GM12872 (cell line): ENCODE data around the gene CHRD.
A peak's percentile ranks its signal among the peaks of the same experiment; 100 is the strongest.

Source experiments
- CTCF ChIP-seq: IDR thresholded peaks from 3 replicates; pipeline ENCODE4 v1.5.1; 2011; ENCODE audit warnings: low read depth, mild to moderate bottlenecking, low read length, moderate library complexity; ENCODE audit not compliant: insufficient read depth

Gene CHRD

GRCh38 chr3:184360070-184360928 lies 19.6 kb upstream of the CHRD start:
- no peak for TF ChIP-seq CTCF

GRCh38 chr3:184360929-184361531 lies 18.8 kb upstream of the CHRD start:
- no peak for TF ChIP-seq CTCF

DNA sequence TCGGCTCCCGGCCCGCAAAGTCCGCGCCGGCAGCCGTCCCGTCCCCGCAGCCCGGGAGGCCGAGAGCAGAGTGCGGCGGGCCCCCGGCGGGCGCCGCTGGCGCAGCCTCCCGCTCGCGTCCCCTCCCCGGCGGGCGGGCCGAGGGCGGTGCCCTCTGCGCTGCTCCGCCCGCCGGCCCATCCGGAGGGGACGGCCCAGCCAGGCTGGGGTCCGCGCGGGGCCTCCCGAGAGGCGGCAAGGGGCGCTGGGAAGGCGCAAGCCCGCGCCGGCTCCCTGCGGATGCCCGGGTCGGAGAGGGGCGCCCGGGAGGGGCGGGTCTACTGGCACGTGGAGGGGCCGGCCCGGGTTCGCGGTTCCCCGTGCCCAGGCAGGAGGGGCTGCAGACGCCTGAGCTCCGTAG lies 18.3 kb upstream of the CHRD start, which contains the start of the genes CLCN2 and POLR2H:
Gene CLCN2, minus strand, starts transcription at position 74 of the 400 bp plus-strand sequence. CDS start 126 bp downstream, outside the sequence.
Gene POLR2H, plus strand, starts transcription at position 179 of the 400 bp plus-strand sequence. CDS start 1,783 bp downstream, outside the sequence.
- TF ChIP-seq CTCF, result no peak

DNA sequence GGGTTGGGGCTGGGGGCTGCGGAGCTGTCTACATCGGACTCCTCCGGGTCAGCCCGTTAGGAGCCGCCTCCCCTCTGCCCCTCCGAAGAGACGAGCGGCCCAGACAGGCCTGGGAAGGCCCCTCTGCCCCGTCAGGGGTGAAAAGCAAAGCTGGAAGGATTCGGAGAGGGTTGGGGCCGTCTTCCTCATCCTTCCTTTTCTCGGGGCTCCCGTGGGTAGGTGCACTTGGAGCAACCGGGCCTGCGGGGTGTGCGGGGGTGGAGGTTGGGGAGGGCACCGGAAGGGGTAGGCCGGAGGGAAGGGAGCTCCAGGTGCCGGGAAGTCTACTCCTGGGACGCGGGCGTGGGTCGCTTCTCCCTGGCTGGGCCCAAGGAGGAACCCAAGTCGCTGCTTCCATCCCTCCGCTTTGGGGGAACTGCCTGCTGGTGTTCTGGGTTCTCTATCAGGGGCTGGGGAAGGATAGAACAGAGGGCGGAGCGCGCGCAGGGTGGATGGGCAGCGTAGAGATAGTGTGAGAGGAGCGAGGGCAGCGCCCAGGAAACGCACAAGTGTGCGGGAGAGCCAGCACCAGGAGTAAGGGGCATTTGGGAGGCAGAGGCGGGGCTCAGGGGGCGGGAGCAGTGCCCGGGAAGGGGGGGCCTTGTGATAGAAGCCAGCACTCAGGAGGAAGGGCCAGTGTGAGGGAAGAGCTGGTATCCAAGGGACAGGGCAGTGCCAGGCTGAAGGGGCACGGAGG lies 17.8 kb upstream of the CHRD start:
- no peak for TF ChIP-seq CTCF

- TF ChIP-seq CTCF, result peak; percentile 70
These were observed 16.9 kb upstream of the CHRD start for GRCh38 chr3:184362668-184363546.

GRCh38 chr3:184366619-184367289 lies 13.1 kb upstream of the CHRD start:
- no peak for TF ChIP-seq CTCF
